Ishikawa (cell line): Measurements from ENCODE around the gene SYDE1.

Source experiments
- CEBPB ChIP-seq: IDR thresholded peaks from 2 replicates; pipeline ENCODE4 v1.6.1; 2012
- CREB1 ChIP-seq: IDR thresholded peaks from 2 replicates; pipeline ENCODE4 v1.6.1; 2012; ENCODE audit warnings: low read depth
- EGR1 ChIP-seq: IDR thresholded peaks from 2 replicates; pipeline ENCODE4 v1.6.1; 2012
- EP300 ChIP-seq: IDR thresholded peaks from 2 replicates; pipeline ENCODE4 v1.6.1; 2012; ENCODE audit warnings: borderline replicate concordance
- FOXM1 ChIP-seq: IDR thresholded peaks from 2 replicates; pipeline ENCODE4 v1.6.1; 2012; ENCODE audit warnings: low read depth, borderline replicate concordance
- NFIC ChIP-seq: IDR thresholded peaks from 2 replicates; pipeline ENCODE4 v1.6.1; 2012
- RAD21 ChIP-seq: IDR thresholded peaks from 2 replicates; pipeline ENCODE4 v1.6.1; 2012; ENCODE audit warnings: low read depth
- REST ChIP-seq: IDR thresholded peaks from 2 replicates; pipeline ENCODE4 v1.6.1; 2012; ENCODE audit warnings: low read depth, mild to moderate bottlenecking
- TAF1 ChIP-seq: IDR thresholded peaks from 2 replicates; pipeline ENCODE4 v1.6.1; 2012; ENCODE audit warnings: low read depth, mild to moderate bottlenecking
- TCF12 ChIP-seq: IDR thresholded peaks from 2 replicates; pipeline ENCODE4 v1.6.1; 2012; ENCODE audit warnings: low read depth
- TEAD4 ChIP-seq: IDR thresholded peaks from 2 replicates; pipeline ENCODE4 v1.6.1; 2012
- YY1 ChIP-seq: IDR thresholded peaks from 2 replicates; pipeline ENCODE4 v1.6.1; 2012; ENCODE audit warnings: low read depth
- ZBTB7A ChIP-seq: IDR thresholded peaks from 2 replicates; pipeline ENCODE4 v1.6.1; 2012; ENCODE audit warnings: low read depth
- TF ChIP-seq, protein P1 (sequence below): IDR thresholded peaks from 2 replicates; pipeline ENCODE4 v1.6.1; 2012
- TF ChIP-seq, protein P2 (sequence below): IDR thresholded peaks from 2 replicates; pipeline ENCODE4 v1.6.1; 2012

The SYDE1 gene

GRCh38 chr19:15128162-15128770 lies 21.1 kb downstream of the SYDE1 start:
- TF ChIP-seq FOXM1: no peak
- no peak for TF ChIP-seq ZBTB7A
- TF ChIP-seq RAD21: no peak
- TF ChIP-seq, protein P1, sequence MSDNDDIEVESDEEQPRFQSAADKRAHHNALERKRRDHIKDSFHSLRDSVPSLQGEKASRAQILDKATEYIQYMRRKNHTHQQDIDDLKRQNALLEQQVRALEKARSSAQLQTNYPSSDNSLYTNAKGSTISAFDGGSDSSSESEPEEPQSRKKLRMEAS: no peak
- no peak for TF ChIP-seq EP300
- TF ChIP-seq, protein P2, sequence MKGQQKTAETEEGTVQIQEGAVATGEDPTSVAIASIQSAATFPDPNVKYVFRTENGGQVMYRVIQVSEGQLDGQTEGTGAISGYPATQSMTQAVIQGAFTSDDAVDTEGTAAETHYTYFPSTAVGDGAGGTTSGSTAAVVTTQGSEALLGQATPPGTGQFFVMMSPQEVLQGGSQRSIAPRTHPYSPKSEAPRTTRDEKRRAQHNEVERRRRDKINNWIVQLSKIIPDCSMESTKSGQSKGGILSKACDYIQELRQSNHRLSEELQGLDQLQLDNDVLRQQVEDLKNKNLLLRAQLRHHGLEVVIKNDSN: no peak
- no peak for TF ChIP-seq YY1
- no peak for TF ChIP-seq CREB1
- TF ChIP-seq NFIC: no peak
- TF ChIP-seq TCF12: no peak
- TF ChIP-seq TEAD4: no peak
- no peak for TF ChIP-seq CEBPB
- no peak for TF ChIP-seq EGR1

- TF ChIP-seq, protein P1: no peak
- TF ChIP-seq YY1 (no peak), TEAD4 (no peak)
Measured at GRCh38 chr19:15129856-15130585, 22.8 kb downstream of the SYDE1 start.

DNA sequence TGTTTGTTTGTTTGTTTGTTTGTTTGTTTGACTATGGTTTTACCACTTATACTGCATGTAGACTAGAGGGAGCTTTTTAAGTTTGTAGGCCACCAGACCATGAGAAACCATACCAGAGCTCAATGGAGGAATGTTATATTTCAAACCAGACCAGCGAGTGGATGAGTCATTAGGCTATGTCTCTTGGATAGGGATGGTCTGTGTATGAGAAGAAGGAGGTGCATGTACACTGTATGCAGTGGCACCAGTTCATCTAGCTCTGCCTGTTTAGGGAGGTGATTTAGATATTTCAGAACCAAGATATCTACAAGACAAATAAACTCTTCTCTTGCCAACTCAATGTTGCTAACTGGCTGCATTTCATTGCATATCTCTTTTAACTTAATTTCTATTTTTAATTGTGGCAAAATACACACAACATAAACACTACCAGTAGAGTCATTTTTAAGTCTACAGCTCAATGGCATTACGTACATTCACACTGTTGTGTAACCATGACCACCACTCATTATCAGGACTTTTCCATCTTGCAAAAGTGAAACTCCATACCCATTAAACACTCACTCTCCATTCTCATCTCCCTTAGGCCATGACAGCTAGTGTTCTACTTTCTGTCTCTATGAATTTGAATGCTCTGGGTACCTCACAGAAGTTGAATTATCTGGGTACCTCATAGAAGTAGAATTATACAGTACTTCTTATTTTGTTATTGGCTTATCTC lies 29.2 kb downstream of the SYDE1 start:
- TF ChIP-seq TCF12 (no peak), YY1 (no peak), TEAD4 (no peak), NFIC (no peak), REST (no peak), CREB1 (no peak), ZBTB7A (no peak), EP300 (no peak)
- TF ChIP-seq, protein P1: no peak
- TF ChIP-seq, protein P2: no peak

- TF ChIP-seq TEAD4: no peak
- no peak for TF ChIP-seq TAF1
- TF ChIP-seq FOXM1: no peak
- no peak for TF ChIP-seq TCF12
- TF ChIP-seq RAD21: no peak
- TF ChIP-seq, protein P2: no peak
- no peak for TF ChIP-seq REST
- TF ChIP-seq ZBTB7A: no peak
Measured at GRCh38 chr19:15137777-15138176, 30.6 kb downstream of the SYDE1 start.

DNA sequence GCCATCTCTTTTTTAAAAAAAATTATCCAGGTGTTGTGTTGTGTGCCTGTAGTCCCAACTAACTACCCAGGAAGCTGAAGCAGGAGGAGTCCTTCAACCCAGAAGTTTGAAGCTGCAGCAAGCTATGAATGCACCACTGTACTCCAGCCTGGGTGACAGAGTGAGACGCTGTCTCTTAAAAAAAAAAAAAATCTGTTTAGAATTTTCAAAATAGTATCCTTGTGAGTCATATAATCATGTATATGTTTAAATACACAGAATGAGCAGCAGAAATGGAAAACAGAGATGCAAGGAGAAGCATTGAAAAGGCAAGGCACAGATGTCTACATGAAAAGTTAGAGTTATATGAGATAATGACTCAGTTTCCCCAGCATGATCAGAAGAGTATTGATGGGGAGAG lies 31.2 kb downstream of the SYDE1 start:
- TF ChIP-seq YY1: no peak
- TF ChIP-seq TEAD4: no peak
- no peak for TF ChIP-seq RAD21
- TF ChIP-seq FOXM1: no peak
- no peak for TF ChIP-seq EGR1
- TF ChIP-seq EP300: no peak
- TF ChIP-seq REST: no peak
- no peak for TF ChIP-seq ZBTB7A
- TF ChIP-seq, protein P2: no peak
- no peak for TF ChIP-seq TCF12
- no peak for TF ChIP-seq TAF1
- TF ChIP-seq, protein P1: no peak
- TF ChIP-seq NFIC: no peak
- TF ChIP-seq CREB1: no peak
- TF ChIP-seq CEBPB: no peak
